ENCODE measurements around the gene AUH.

Gene AUH

DNA sequence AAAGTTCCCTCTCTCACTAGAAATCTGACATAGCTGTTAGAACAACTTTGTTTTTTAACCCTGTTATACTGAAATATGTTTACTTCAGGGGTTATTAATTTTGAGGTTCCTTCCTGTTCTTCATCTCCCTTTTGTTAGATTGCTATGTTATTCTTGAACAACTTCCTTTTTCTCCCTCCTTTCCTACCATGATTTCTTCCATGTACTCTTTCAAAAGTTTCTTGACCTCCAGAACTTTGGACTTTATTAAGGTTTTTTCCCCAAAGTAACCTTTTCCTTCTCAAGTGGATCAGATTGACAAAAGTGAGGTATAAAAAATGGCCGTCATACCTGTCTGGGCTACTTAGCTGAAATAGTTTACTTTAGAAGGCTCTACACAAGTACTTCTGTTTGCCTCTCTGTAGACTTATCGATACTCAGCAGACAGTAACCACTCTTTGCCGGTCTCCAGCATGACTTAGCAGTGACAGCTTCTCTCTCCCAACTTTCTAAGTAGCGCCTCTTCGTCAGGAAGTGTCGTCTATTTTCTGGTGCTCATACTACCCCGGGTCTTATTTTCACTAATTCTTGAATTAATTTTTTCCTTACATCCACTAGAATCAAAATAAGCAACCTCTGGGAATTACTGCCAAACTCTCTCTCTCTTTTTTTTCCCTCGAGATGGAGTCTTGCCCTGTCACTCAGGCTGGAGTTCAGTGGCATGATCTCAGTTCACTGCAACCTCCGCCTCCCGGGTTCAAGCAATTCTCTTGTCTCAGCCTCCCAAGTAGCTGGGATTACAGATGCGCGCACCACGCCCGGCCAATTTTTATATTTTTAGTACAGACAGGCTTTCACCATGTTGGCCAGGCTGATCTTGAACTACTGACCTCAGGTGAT is 42.2 kb upstream of the AUH start:
- TF ChIP-seq, protein P1, sequence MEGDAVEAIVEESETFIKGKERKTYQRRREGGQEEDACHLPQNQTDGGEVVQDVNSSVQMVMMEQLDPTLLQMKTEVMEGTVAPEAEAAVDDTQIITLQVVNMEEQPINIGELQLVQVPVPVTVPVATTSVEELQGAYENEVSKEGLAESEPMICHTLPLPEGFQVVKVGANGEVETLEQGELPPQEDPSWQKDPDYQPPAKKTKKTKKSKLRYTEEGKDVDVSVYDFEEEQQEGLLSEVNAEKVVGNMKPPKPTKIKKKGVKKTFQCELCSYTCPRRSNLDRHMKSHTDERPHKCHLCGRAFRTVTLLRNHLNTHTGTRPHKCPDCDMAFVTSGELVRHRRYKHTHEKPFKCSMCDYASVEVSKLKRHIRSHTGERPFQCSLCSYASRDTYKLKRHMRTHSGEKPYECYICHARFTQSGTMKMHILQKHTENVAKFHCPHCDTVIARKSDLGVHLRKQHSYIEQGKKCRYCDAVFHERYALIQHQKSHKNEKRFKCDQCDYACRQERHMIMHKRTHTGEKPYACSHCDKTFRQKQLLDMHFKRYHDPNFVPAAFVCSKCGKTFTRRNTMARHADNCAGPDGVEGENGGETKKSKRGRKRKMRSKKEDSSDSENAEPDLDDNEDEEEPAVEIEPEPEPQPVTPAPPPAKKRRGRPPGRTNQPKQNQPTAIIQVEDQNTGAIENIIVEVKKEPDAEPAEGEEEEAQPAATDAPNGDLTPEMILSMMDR (IDR thresholded peaks at IDR 0.05; ENCODE audit: low read depth, low read length, missing control alignments): no peak
- no peak overlapping the region for H3K4me3 ChIP-seq (ENCODE audit: low read depth, low read length)
- DNase-seq (ENCODE audit: low read depth): no peak

DNA sequence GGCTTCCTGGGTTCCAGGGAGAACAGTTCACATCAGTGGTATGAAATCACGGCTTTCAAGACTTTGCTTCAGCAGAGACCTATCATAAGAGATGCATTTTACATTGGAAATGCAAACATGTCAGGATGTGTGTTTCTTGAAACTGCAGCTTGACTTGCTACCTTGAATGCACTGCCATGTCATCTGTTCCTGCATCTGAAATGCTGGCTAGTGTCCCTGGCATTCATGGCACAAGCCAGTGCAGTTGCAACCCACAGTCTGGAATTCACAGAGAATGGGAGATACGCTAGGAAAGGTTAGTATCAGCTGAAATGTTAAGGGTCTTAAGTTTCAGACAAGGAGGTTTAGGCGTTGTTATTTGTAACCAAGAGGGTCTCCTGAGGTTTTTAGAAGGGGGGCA is 37.2 kb upstream of the AUH start:
- TF ChIP-seq, protein P1 (IDR thresholded peaks at IDR 0.05; ENCODE audit: low read depth, low read length, missing control alignments): no peak
- H3K4me3 ChIP-seq (ENCODE audit: low read depth, low read length): no peak overlapping the region
- DNase-seq (ENCODE audit: low read depth): no peak

DNA sequence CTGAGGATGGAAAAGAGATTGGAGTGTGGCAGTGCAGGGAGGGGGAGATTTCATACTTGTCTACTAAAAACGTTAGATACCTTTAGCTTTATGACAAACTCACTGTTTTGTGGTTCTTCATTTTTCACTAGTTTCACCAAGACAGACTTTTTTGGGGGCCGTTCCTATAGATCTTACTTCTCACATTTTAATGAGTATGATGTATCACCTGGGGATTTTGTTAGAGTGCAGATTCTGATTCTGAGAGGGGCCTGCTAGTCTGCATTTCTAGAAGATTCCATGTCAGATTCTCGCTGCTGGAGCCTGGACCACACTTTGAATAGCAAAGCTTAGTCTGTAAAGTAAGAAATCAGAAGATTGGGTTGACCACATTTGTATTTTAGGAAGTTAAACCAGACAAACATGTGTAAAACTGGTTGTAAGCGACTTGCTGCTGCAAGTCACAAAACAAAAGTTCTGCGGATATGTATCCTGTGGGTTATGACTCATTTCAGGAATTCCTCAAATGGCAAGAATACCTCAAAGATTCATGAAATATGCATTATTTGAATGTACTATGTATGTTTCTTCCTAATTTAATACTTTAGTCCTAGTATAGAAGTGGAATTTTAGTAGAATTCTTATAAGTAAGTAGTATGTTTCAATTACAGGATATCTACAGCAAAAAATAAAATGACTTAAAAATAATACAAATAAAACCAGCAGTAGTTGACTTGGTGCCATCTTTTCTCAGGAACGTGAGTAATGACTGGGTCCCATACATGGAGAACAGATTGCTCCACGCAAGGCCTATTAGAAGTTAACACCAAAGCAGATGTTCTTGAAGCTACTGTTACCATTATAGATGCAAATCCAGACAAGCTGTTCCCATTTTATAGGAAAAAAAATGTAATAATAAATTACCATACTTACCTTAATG is 34.1 kb upstream of the AUH start:
- peak; percentile 64 for DNase-seq (ENCODE audit: low read depth)
- TF ChIP-seq, protein P1 (IDR thresholded peaks at IDR 0.05; ENCODE audit: low read depth, low read length, missing control alignments): no peak
- no peak overlapping the region for H3K4me3 ChIP-seq (ENCODE audit: low read depth, low read length)

DNA sequence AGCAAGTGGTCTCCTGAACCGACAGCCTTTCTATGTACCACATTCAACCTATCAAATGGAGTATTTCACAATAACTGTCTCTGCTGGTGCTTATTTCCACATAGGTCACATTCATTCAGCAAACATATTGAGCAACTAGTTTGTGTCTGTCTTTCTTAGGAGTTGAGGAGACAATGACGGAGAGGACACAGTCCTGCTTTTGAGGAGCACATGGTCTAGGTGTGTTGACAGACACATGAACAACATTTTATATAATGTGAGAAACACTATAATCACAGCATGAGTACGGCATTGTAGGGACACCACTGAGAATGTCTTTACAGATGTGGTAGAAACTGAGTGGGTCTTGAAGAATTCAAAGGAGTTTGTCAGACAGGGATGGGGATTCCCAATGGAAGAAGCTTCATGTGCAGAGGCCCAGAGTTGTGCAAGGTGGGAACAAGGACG is 33.4 kb upstream of the AUH start:
- H3K4me3 ChIP-seq (ENCODE audit: low read depth, low read length): no peak overlapping the region
- DNase-seq (ENCODE audit: low read depth): no peak
- TF ChIP-seq, protein P1 (IDR thresholded peaks at IDR 0.05; ENCODE audit: low read depth, low read length, missing control alignments): no peak

DNA sequence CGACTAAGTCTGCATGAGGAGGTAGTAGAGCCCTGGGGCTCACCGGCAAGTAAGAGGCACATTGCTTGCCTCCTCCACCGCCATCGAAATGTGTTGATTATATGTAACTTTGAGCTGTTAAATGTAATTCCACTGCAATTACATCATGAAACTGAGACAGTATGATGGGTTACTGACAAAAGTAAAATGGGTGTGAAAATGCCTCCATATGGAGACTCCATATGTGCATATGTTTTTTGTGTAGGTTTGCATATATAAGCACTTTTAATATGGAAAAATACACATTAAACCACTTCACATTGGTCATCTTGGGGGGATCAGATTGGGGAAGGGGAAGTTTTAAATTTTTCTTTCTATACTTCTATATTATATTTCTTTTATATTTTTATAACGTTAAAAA is 32.1 kb upstream of the AUH start:
- no peak for DNase-seq (ENCODE audit: low read depth)
- no peak overlapping the region for H3K4me3 ChIP-seq (ENCODE audit: low read depth, low read length)
- TF ChIP-seq, protein P1 (IDR thresholded peaks at IDR 0.05; ENCODE audit: low read depth, low read length, missing control alignments): no peak

DNA sequence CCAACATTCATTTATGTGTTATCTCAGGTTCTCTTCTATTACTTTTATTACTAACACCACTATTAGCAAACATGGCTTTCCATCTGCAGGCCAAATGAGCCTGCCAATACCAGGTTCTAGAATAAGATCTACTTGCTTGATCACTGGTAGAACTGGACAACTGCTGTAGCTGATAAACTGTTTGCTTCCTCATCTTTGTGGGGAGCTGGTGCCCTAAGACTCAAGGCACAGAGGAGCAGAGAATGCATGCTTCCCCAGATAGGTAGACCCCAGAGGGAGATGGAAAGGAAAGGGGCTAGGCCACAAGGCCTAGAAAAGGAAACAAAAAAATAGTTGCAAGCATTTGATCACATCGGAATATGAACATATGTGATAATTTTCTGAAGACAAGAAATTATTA is 30.7 kb upstream of the AUH start:
- TF ChIP-seq, protein P1 (IDR thresholded peaks at IDR 0.05; ENCODE audit: low read depth, low read length, missing control alignments): no peak
- H3K4me3 ChIP-seq (ENCODE audit: low read depth, low read length): no peak overlapping the region
- DNase-seq (ENCODE audit: low read depth): no peak

Measured in GM12864 (cell line).